A673 (cell line): ENCODE results near the gene TLCD3A.

Experiments used
- CTCF ChIP-seq: fragments of 300-800, 200-600 bp; sonication (generic); conservative IDR thresholded peaks from 2 replicates; pipeline ENCODE4 v1.5.1; 2017; ENCODE audit warnings: low read depth, mild to moderate bottlenecking, antibody characterized with exemption, low read length, moderate library complexity, mixed read lengths
- EZH2 ChIP-seq: fragments of 200-600 bp; sonication (generic); IDR thresholded peaks from 2 replicates; pipeline ENCODE4 v1.6.1; 2017; ENCODE audit warnings: borderline replicate concordance, low read depth, mild to moderate bottlenecking, mixed read lengths, antibody characterized with exemption, low read length; ENCODE audit not compliant: poor library complexity, severe bottlenecking

GRCh38 chr17:697682-698081 lies 34.7 kb upstream of the TLCD3A start:
- TF ChIP-seq EZH2, result no peak
- no peak for TF ChIP-seq CTCF
